GM19438 (cell line): ENCODE results near the gene GSTT2.

ENCODE experiments used
- ATAC-seq: cut with Tn5 transposase; IDR thresholded peaks from one replicate; pipeline ENCODE4 v1.9.1; 2021; ENCODE audit warnings: low read depth; ENCODE audit not compliant: unreplicated experiment

The GSTT2 gene

GRCh38 chr22:24007253-24008021, 27.5 kb downstream of the GSTT2 start:
- ATAC-seq, result no peak

- no peak for ATAC-seq
These were observed 28.0 kb downstream of the GSTT2 start for GRCh38 chr22:24008022-24008283.

GRCh38 chr22:24008381-24009226, 28.7 kb downstream of the GSTT2 start:
- no peak for ATAC-seq

DNA sequence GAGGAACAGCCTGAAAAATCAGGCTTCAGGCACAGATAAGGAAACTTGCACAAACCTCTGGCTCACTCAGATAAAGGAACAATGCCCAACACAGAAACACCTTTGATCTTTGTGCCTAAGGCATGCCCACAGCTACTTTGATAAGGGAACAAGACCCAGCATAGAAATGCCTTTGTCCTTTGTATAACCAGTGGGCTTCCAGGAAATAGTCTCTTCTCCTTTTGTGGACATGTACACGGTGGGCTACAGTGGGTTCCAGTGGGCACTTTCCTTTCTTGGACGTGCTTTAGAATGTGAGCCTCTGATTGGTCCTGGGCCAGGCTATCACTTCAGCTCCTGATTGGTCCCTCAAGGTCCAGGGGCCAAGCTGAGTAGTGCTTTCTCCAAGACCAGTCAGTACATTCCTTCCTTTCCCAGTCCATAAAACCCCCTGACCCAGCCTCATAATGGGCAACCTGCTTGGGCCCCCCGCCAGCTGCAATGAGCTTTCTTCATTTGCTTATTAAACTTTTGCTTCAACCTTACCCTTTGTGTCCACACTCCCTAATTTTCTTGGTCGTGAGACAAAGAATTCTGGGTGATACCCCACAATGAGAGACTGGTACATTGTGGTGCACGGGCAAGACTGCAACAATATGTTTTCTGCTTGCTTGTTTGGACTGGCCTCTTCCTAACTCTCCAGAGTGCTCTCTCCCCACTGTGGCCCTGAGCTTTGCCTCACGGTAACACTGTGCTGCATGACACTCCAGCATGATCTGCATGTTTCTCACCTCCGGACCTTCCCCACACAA, 29.5 kb downstream of the GSTT2 start:
- ATAC-seq, result no peak

- no peak for ATAC-seq
These were observed 30.1 kb downstream of the GSTT2 start for GRCh38 chr22:24010018-24010391.

DNA sequence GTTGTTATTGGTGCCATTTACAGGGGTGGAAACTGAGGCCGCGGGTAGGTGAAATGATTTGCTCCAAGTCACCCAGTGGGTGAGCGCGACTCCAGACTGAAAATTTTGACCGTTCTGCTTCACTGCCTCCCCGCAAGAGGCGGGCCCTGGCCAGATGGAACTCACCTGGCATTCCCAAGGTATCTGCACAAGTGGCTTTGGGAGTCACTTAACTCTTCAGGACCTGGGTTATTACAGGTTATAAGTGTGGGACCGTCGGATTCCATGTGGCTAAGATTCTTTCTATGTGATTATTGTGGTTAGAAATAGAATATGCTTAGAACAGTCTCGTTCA, 31.8 kb downstream of the GSTT2 start:
- no peak for ATAC-seq

- ATAC-seq, result no peak
These were observed 36.2 kb downstream of the GSTT2 start for GRCh38 chr22:24016156-24016555.

GRCh38 chr22:24021304-24021703, 41.4 kb downstream of the GSTT2 start:
- ATAC-seq, result no peak

- no peak for ATAC-seq
These were observed 43.4 kb downstream of the GSTT2 start for GRCh38 chr22:24023204-24023789.

DNA sequence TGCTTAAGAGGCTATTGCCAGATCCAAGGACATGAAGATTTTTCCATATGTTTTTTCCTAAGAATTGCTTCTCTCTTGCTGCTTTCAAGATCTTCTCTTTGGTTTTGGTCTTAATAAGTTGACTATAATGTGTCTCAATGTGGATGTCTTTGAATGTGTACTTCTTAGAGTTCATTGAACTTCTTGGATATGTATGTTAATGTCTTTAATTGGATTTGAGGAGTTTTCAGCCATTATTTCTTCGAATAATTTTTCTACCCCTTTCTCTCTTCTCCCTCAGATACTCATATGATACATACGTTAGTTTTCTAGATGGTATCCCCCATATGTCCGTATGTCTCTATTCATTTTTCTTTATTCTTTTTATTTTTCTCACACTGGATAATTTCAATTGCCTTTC, 44.4 kb downstream of the GSTT2 start:
- ATAC-seq, result no peak

GRCh38 chr22:24025475-24025874, 45.5 kb downstream of the GSTT2 start:
- ATAC-seq, result no peak

DNA sequence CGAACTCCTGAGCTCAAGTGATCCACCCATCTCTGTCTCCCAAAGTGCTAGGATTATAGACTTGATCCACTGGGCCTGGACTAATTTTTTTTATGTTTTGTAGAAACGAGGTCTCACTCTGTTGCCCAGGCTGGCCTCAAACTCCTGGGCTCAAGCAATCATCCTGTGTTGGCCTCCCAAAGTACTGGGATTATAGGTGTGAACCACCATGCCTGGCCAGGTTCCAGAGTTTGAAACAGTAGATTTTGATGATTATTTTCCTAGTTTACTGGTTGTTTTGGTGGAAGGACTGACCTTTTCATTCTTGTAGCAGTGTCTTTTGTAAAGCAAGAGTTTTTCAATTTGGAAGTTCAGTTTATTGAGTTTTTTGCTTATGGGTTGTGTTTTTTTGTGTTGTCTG, 46.1 kb downstream of the GSTT2 start:
- no peak for ATAC-seq

DNA sequence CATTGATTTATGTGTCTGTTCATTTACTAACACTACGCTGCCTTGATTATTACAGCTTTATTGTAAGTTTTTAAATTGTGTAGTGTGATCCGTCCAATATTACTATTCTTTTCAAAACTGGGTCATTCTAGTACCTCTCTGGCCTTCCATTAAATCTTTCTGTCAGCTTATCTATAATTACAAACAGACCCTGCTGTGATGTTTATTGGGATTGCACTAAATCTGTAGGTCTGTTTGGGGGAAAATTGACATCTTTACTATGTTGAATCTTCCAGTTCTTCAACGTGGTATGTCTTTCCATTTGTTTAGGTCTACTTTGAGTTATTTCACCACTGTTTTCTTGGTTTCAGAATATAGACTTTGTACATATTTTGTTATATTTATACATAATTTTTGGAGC, 46.8 kb downstream of the GSTT2 start:
- no peak for ATAC-seq

GRCh38 chr22:24027389-24027975, 47.5 kb downstream of the GSTT2 start:
- no peak for ATAC-seq

DNA sequence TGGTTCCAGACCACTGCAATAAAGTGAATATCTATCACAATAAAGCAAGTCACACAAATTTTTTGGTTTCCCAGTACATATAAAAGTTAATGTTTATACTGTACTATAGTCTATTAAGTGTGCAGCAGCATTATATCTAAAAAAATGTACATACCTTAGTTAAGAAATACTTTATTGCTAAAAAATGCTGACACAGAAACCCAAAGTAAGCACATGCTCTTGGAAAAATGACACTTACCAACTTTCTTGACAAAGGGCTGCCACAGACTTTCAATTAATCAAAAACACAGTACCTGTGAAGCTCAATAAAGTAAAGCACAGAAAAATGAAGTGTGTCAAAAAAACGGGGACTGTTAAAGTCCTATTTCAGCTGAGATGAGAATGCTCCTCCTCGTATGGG, 48.1 kb downstream of the GSTT2 start:
- no peak for ATAC-seq

DNA sequence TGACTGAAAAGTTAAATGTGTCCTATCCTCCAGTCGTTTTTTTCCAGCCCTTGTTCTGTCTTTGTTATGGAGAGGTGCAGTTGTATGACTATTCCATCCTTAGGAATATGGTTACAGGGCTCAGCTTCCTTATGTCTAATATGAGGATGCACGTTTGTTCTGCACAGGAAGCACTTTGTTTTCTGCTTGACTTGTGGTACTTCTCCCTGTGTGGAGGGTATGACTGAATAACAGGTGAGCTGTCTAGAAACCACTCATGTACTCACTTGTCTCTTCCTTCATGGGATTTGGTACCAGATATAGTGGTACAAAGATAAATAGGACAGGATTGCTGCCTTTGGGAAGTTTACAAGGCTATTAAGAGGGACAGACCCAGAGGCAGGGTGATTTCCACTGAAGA, 48.6 kb downstream of the GSTT2 start:
- no peak for ATAC-seq

DNA sequence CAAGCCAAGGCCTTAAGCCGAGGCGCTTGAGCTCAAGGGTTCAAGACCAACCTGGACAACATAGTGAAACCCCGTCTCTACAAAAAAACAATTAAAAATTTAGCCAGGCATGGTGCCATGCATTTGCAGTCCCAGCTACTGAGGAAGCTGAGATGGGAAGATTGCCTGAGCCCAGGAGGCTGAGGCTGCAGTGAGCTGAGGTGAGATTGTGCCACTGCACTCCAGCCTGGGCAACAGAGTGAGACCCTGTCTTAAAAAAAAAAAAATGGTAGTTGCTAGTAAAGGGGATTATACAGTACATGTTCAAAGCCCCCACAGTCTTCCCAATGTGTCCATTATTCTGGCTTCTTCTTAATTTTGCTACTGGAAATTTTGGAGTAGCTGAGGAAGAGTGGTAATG, 49.4 kb downstream of the GSTT2 start:
- no peak for ATAC-seq

- ATAC-seq, result no peak
These were observed 50.3 kb downstream of the GSTT2 start for GRCh38 chr22:24030186-24030702.
